Activated CD4-positive, alpha-beta T cell treated with anti-CD3 and anti-CD28 coated beads, Interleukin-2, amount 10 ng/mL, durations not matched to agents 24 days and 14 days (primary cell): Measurements from ENCODE around the gene ICAM1. TPM values are rescaled to one million over a fixed set of nuclear protein-coding genes. Genes with fewer than 3 reads are reported as not detected.

Experiments
- DNase-seq: peaks from one replicate; pipeline ENCODE4 v3.0.0; 2022
- H3K27ac Mint-ChIP-seq: one replicate; pipeline ENCODE4 v1.8.0; 2022; ENCODE audit warnings: mild to moderate bottlenecking, mixed read lengths
- H3K27me3 Mint-ChIP-seq: one replicate; pipeline ENCODE4 v1.8.0; 2022; ENCODE audit warnings: mixed read lengths
- H3K36me3 Mint-ChIP-seq: one replicate; pipeline ENCODE4 v1.8.0; 2022; ENCODE audit warnings: low read depth, mild to moderate bottlenecking, mixed read lengths
- H3K4me1 Mint-ChIP-seq: one replicate; pipeline ENCODE4 v1.8.0; 2021; ENCODE audit warnings: mixed read lengths
- H3K4me3 Mint-ChIP-seq: one replicate; pipeline ENCODE4 v1.8.0; 2022; ENCODE audit warnings: mild to moderate bottlenecking, moderate library complexity, mixed read lengths
- H3K9me3 Mint-ChIP-seq: one replicate; pipeline ENCODE4 v1.8.0; 2021; ENCODE audit warnings: mixed read lengths
- intact Hi-C: fragments of 100-400 bp; cut with micrococcal nuclease; formaldehyde crosslinking; loops from one replicate; pipeline ENCODE4 v1.15.1; 2023
- total RNA-seq: library from RNA; stranded (reverse); gene quantifications from 2 replicates; pipeline ENCODE4 v1.2.3, GENCODE V29; 2022

Gene ICAM1
- total RNA-seq, 1 donor from 2014 or later, result 82.1 TPM

- intact Hi-C loops, result no loop called here
- peaks cover 36% of the 10 kb centered on the region for H3K4me1 Mint-ChIP-seq
- H3K27me3 Mint-ChIP-seq, result no peaks in the 10 kb centered on the region
- DNase-seq, result no peak
- H3K9me3 Mint-ChIP-seq, result no peaks in the 10 kb centered on the region
- H3K27ac Mint-ChIP-seq, result peak overlapping the region; percentile 9
- peaks cover 63% of the 10 kb centered on the region for H3K36me3 Mint-ChIP-seq
- no peak overlapping the region for H3K4me3 Mint-ChIP-seq
These were observed 15.6 kb upstream of the ICAM1 start for GRCh38 chr19:10255358-10255757.

- H3K4me3 Mint-ChIP-seq, result no peak overlapping the region
- no peak overlapping the region for H3K27ac Mint-ChIP-seq
- no peak for DNase-seq
- intact Hi-C loops, result no loop called here
- peaks cover 39% of the 10 kb centered on the region for H3K4me1 Mint-ChIP-seq
- peaks cover 63% of the 10 kb centered on the region for H3K36me3 Mint-ChIP-seq
- no peaks in the 10 kb centered on the region for H3K27me3 Mint-ChIP-seq
- no peaks in the 10 kb centered on the region for H3K9me3 Mint-ChIP-seq
These were observed 14.4 kb upstream of the ICAM1 start for GRCh38 chr19:10256551-10256950.

DNA sequence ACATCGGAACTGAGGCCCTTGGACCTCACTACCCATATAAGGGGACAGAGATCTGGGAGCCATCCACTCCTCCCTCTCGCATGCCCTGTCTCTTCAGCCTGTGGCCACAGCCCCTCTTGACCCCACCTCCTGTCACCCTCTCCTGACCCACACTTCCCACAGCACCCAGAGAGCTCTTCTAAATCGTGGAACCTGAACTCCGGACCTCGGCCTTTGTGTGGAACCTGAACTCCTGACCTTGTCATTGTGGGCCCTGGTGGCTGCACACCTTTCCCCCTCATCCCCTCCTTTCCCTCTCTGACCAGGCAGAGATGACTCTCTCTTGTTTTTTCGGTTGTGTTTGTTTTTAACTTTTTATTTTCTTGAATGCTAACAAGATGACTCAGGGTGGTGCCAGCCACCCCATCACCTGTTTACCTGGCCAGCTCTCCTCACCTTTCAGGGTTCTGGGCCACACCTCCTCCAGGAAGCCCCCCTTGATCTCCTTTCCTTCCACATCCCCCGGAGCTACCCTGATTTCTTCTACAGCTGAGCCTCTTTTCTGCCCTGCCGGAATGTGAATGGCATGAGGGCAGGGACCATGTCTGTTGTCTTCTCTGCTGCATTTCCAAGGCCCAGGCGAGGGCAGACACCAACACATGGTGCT lies 13.8 kb upstream of the ICAM1 start:
- no peak for DNase-seq
- peaks cover 61% of the 10 kb centered on the region for H3K36me3 Mint-ChIP-seq
- H3K4me3 Mint-ChIP-seq, result no peak overlapping the region
- no peaks in the 10 kb centered on the region for H3K9me3 Mint-ChIP-seq
- no peaks in the 10 kb centered on the region for H3K27me3 Mint-ChIP-seq
- peaks cover 38% of the 10 kb centered on the region for H3K4me1 Mint-ChIP-seq
- H3K27ac Mint-ChIP-seq, result peak overlapping the region; percentile 30
- intact Hi-C loops, result no loop called here

- Mint-ChIP-seq H3K36me3 (peaks cover 53% of the 10 kb centered on the region), H3K4me3 (no peak overlapping the region), H3K9me3 (no peaks in the 10 kb centered on the region), H3K4me1 (peaks cover 34% of the 10 kb centered on the region), H3K27ac (no peak overlapping the region), H3K27me3 (no peaks in the 10 kb centered on the region)
- no peak for DNase-seq
- intact Hi-C loops, result no loop called here
These were observed 12.7 kb upstream of the ICAM1 start for GRCh38 chr19:10258080-10258710.

- H3K9me3 Mint-ChIP-seq, result no peaks in the 10 kb centered on the region
- H3K27ac Mint-ChIP-seq, result peak overlapping the region; percentile 94
- DNase-seq, result peak; percentile 97
- intact Hi-C loops, result loop anchor here (1.0 kb wide), 1 partner anchor 130 kb away; no protein-coding TSS in a partner anchor
- H3K4me3 Mint-ChIP-seq, result peak overlapping the region; percentile 70
- H3K4me1 Mint-ChIP-seq, result peaks cover 28% of the 10 kb centered on the region
- no peaks in the 10 kb centered on the region for H3K27me3 Mint-ChIP-seq
- H3K36me3 Mint-ChIP-seq, result peaks cover 47% of the 10 kb centered on the region
These were observed 11.6 kb upstream of the ICAM1 start for GRCh38 chr19:10259162-10259905.

GRCh38 chr19:10260141-10260584 lies 10.8 kb upstream of the ICAM1 start:
- Mint-ChIP-seq H3K4me1 (peaks cover 24% of the 10 kb centered on the region), H3K4me3 (peak overlapping the region; percentile 70), H3K27me3 (no peaks in the 10 kb centered on the region), H3K36me3 (peaks cover 39% of the 10 kb centered on the region), H3K27ac (peak overlapping the region; percentile 94), H3K9me3 (no peaks in the 10 kb centered on the region)
- DNase-seq, result peak; percentile 85
- intact Hi-C loops, result loop anchor here (1.0 to 2.0 kb wide), 2 partner anchors 11 to 121 kb away; partner anchors contain the start of genes ICAM1 and TYK2

GRCh38 chr19:10262771-10263170 lies 8.1 kb upstream of the ICAM1 start:
- H3K27me3 Mint-ChIP-seq, result no peaks in the 10 kb centered on the region
- H3K9me3 Mint-ChIP-seq, result no peaks in the 10 kb centered on the region
- H3K27ac Mint-ChIP-seq, result no peak overlapping the region
- DNase-seq, result no peak
- H3K36me3 Mint-ChIP-seq, result peaks cover 20% of the 10 kb centered on the region
- intact Hi-C loops, result no loop called here
- H3K4me3 Mint-ChIP-seq, result no peak overlapping the region
- peaks cover 24% of the 10 kb centered on the region for H3K4me1 Mint-ChIP-seq

GRCh38 chr19:10266706-10267105 lies 4.2 kb upstream of the ICAM1 start:
- Mint-ChIP-seq H3K27me3 (no peaks in the 10 kb centered on the region), H3K36me3 (peaks cover 6% of the 10 kb centered on the region), H3K27ac (peak overlapping the region; percentile 26), H3K4me3 (no peak overlapping the region), H3K4me1 (peaks cover 12% of the 10 kb centered on the region), H3K9me3 (no peaks in the 10 kb centered on the region)
- DNase-seq, result no peak
- intact Hi-C loops, result no loop called here

- H3K36me3 Mint-ChIP-seq, result peaks cover 18% of the 10 kb centered on the region
- intact Hi-C loops, result no loop called here
- H3K27me3 Mint-ChIP-seq, result no peaks in the 10 kb centered on the region
- H3K27ac Mint-ChIP-seq, result no peak overlapping the region
- peaks cover 20% of the 10 kb centered on the region for H3K4me1 Mint-ChIP-seq
- H3K9me3 Mint-ChIP-seq, result no peaks in the 10 kb centered on the region
- no peak for DNase-seq
- no peak overlapping the region for H3K4me3 Mint-ChIP-seq
These were observed 2.8 kb upstream of the ICAM1 start for GRCh38 chr19:10268071-10268470.

GRCh38 chr19:10269333-10270179 lies 1.4 kb upstream of the ICAM1 start:
- H3K9me3 Mint-ChIP-seq, result no peaks in the 10 kb centered on the region
- H3K36me3 Mint-ChIP-seq, result peaks cover 24% of the 10 kb centered on the region
- intact Hi-C loops, result loop anchor here (1.0 to 5.0 kb wide), 7 partner anchors 17 to 298 kb away; partner anchors contain the start of genes CDKN2D, FDX2, ICAM4 and KRI1
- H3K27me3 Mint-ChIP-seq, result no peaks in the 10 kb centered on the region
- peak; percentile 97 for DNase-seq
- H3K4me3 Mint-ChIP-seq, result peak overlapping the region; percentile 96
- H3K27ac Mint-ChIP-seq, result peak overlapping the region; percentile 96
- H3K4me1 Mint-ChIP-seq, result peaks cover 28% of the 10 kb centered on the region

GRCh38 chr19:10270180-10270615 lies 722 bp upstream of the ICAM1 start:
- peak overlapping the region; percentile 96 for H3K4me3 Mint-ChIP-seq
- H3K27ac Mint-ChIP-seq, result peak overlapping the region; percentile 96
- intact Hi-C loops, result loop anchor here (1.0 to 5.0 kb wide), 6 partner anchors 16 to 297 kb away; partner anchors contain the start of genes CDKN2D, FDX2, ICAM4 and KRI1
- peaks cover 33% of the 10 kb centered on the region for H3K4me1 Mint-ChIP-seq
- peaks cover 30% of the 10 kb centered on the region for H3K36me3 Mint-ChIP-seq
- DNase-seq, result peak; percentile 95
- H3K9me3 Mint-ChIP-seq, result no peaks in the 10 kb centered on the region
- no peaks in the 10 kb centered on the region for H3K27me3 Mint-ChIP-seq

DNA sequence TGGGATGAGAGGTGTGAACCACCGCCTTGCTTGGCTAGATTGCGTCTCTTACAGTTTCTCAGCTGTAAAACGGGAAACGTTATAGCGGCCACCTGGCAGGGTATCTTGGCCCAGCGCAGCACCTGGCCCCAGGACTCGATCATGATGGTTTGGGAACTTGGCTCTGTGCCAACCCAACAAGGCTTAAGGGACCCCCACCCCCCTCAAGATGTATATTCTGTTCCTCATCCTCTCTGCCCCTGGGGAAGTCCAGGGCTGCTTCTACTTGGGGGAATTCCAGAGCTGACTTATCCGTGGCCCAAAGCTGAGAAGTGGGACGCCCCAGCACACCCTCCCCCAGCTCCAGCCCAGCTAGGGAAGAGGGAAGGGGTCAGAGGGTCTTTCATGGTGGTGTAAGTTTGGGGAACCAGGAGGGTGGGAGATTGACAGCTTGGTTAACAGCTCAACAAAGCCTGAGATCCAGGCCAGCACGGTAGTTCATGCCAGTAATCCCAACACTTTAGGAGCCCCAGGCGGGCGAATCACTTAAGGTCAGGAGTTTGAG lies 695 bp downstream of the ICAM1 start:
- peaks cover 33% of the 10 kb centered on the region for H3K4me1 Mint-ChIP-seq
- peaks cover 33% of the 10 kb centered on the region for H3K36me3 Mint-ChIP-seq
- intact Hi-C loops, result loop anchor here (1.0 to 5.0 kb wide), 5 partner anchors 11 to 296 kb away; partner anchors contain the start of genes CDKN2D, FDX2, KRI1 and RAVER1
- H3K9me3 Mint-ChIP-seq, result no peaks in the 10 kb centered on the region
- H3K27ac Mint-ChIP-seq, result peak overlapping the region; percentile 96
- peak; percentile 80 for DNase-seq
- no peaks in the 10 kb centered on the region for H3K27me3 Mint-ChIP-seq
- peak overlapping the region; percentile 96 for H3K4me3 Mint-ChIP-seq

- Mint-ChIP-seq H3K27me3 (no peaks in the 10 kb centered on the region), H3K4me1 (peaks cover 42% of the 10 kb centered on the region), H3K27ac (peak overlapping the region; percentile 39), H3K4me3 (peak overlapping the region; percentile 69), H3K36me3 (peaks cover 54% of the 10 kb centered on the region), H3K9me3 (no peaks in the 10 kb centered on the region)
- intact Hi-C loops, result loop anchor here (5.0 kb wide), 2 partner anchors 43 to 293 kb away; partner anchors contain the start of genes CDKN2D, FDX2 and KRI1
- DNase-seq, result no peak
These were observed 3.7 kb downstream of the ICAM1 start for GRCh38 chr19:10274589-10274988.
